RPMI8226 (cell line): ENCODE measurements around the gene TMEM170B.
A peak's percentile ranks its signal among the peaks of the same experiment; 100 is the strongest.
"Not testable (repeated sequence)": the region's sequence is repeated elsewhere in the genome, so short reads cannot be mapped to it uniquely, and the experiment has no call there.

ENCODE experiments used
- DNase-seq: peaks from one replicate; pipeline ENCODE4 v3.0.0-alpha.2; 2015

TMEM170B gene

GRCh38 chr6:11532097-11532496 lies 5.5 kb upstream of the TMEM170B start:
- DNase-seq, result no peak

GRCh38 chr6:11534561-11534960 lies 3.0 kb upstream of the TMEM170B start:
- no peak for DNase-seq

- peak; percentile 30 for DNase-seq
Observed at GRCh38 chr6:11535801-11536230, 1.7 kb upstream of the TMEM170B start.

GRCh38 chr6:11536795-11537194 lies 754 bp upstream of the TMEM170B start:
- DNase-seq, result no peak

GRCh38 chr6:11538052-11538818 lies 686 bp downstream of the TMEM170B start:
- DNase-seq, result no peak

- no peak for DNase-seq
Observed at GRCh38 chr6:11538819-11539468, 1.4 kb downstream of the TMEM170B start.

- no peak for DNase-seq
Observed at GRCh38 chr6:11542863-11543262, 5.3 kb downstream of the TMEM170B start.

GRCh38 chr6:11543919-11544518 lies 6.5 kb downstream of the TMEM170B start:
- no peak for DNase-seq

- DNase-seq, result not testable (repeated sequence)
Observed at GRCh38 chr6:11547846-11548245, 10.3 kb downstream of the TMEM170B start.

- DNase-seq, result not testable (repeated sequence)
Observed at GRCh38 chr6:11548578-11548977, 11.0 kb downstream of the TMEM170B start.

- DNase-seq, result no peak
Observed at GRCh38 chr6:11551053-11551452, 13.5 kb downstream of the TMEM170B start.

GRCh38 chr6:11552442-11552841 lies 14.9 kb downstream of the TMEM170B start:
- DNase-seq, result no peak

GRCh38 chr6:11553824-11554223 lies 16.3 kb downstream of the TMEM170B start:
- DNase-seq, result no peak

GRCh38 chr6:11556309-11556708 lies 18.8 kb downstream of the TMEM170B start:
- DNase-seq, result no peak

GRCh38 chr6:11563793-11564192 lies 26.2 kb downstream of the TMEM170B start:
- no peak for DNase-seq

- no peak for DNase-seq
Observed at GRCh38 chr6:11566609-11567008, 29.1 kb downstream of the TMEM170B start.

GRCh38 chr6:11571073-11571472 lies 33.5 kb downstream of the TMEM170B start:
- no peak for DNase-seq

GRCh38 chr6:11575408-11576033 lies 38.0 kb downstream of the TMEM170B start:
- DNase-seq, result peak; percentile 76

GRCh38 chr6:11580686-11581405 lies 43.3 kb downstream of the TMEM170B start:
- DNase-seq, result no peak

- DNase-seq, result no peak
Observed at GRCh38 chr6:11584244-11584643, 46.7 kb downstream of the TMEM170B start.

- DNase-seq, result peak; percentile 53
Observed at GRCh38 chr6:11585426-11586016, 48.0 kb downstream of the TMEM170B start.

- DNase-seq, result no peak
Observed at GRCh38 chr6:11586117-11586516, 48.6 kb downstream of the TMEM170B start.
